ENCODE measurements around the gene SASH1. TPM values are rescaled to one million over a fixed set of nuclear protein-coding genes. Genes with fewer than 3 reads are reported as not detected.

SASH1 gene
- total and polyA plus RNA-seq, 9 of the 15 experiments (the other 6 are each of a cell fraction or from before 2014, with no cell fraction given) = 0.35 to 3.5 (median 1.6) TPM

GRCh38 chr6:148440877-148441453 lies 98.3 kb downstream of the SASH1 start (continued):
- TF ChIP-seq MTA2 (IDR thresholded peaks at IDR 0.05; ENCODE audit: low read depth) = no peak
- TF ChIP-seq ZNF668 (CRISPR knock-in tag; IDR thresholded peaks at IDR 0.05) = no peak
- TF ChIP-seq HMGN3 (IDR thresholded peaks at IDR 0.05; ENCODE audit: borderline replicate concordance, extremely low read depth, insufficient read length, low read depth, low read length) = no peak
- no peak for TF ChIP-seq SAFB2 (IDR thresholded peaks at IDR 0.05; ENCODE audit: borderline replicate concordance, low read depth, low read length, severe bottlenecking)

- Histone ChIP-seq H2AFZ (ENCODE audit: low read depth, low read length) (no peak overlapping the region), H3K27me3 (ENCODE audit: control insufficient read depth in 2 of 2, insufficient read depth in 2 of 2, low read length in 2 of 2) (peaks cover 17 to 24% of the 10 kb centered on the region in 2 experiments), H3K4me1 (replicated peaks in 1 of 2; ENCODE audit: control insufficient read depth in 2 of 2, insufficient read depth in 2 of 2, low read length in 2 of 2) (no peaks in the 10 kb centered on the region; a peak in 1 of 5 replicates), H3K79me2 (ENCODE audit: control insufficient read depth, insufficient read depth, low read length) (no peaks in the 10 kb centered on the region), H3K9ac (ENCODE audit: insufficient read depth in 1 of 2, low read depth in 2 of 2, low read length in 2 of 2) (no peak overlapping the region), H3K36me3 (ENCODE audit: control insufficient read depth, insufficient read depth, low read length) (no peaks in the 10 kb centered on the region), H4K20me1 (replicated peaks; ENCODE audit: control insufficient read depth, insufficient read depth, low read length) (0 out of 2 replicates have a peak, but pooled peaks cover 2% of the 10 kb centered on the region), H3K27ac (ENCODE audit: extremely low read depth, low read depth, low read length) (no peak overlapping the region), H3K9me1 (ENCODE audit: control insufficient read depth, insufficient read depth, low read length) (no peaks in the 10 kb centered on the region), H3K4me2 (ENCODE audit: insufficient read depth, low read length) (no peak overlapping the region), H3K4me3 (no peak overlapping the region), H3K9me3 (replicated peaks; ENCODE audit: control insufficient read depth, insufficient read depth, low read depth, low read length) (no peaks in the 10 kb centered on the region)
- BruUV-seq (replicated peaks) = no TSS peak
- 2% methylated on average over 4 of the region's 4 CpGs for WGBS (ENCODE audit: insufficient coverage, low coverage, missing lambda C conversion rate)
- no peak; the same call in 2 of the 3 replicates for ATAC-seq
- no peak for DNase-seq (ENCODE audit: extremely low read depth in 1 of 4, low spot score in 3 of 4)
- in situ Hi-C loops (cut with MboI) (no loop called here), intact Hi-C loops (cut with micrococcal nuclease) (no loop called here)
- FAIRE-seq = no peak
- CTCF ChIA-PET (ENCODE audit: low intra/inter-chr PET ratio) = interaction anchor here (0.6 kb wide), 1 partner anchor 191 kb away, joined by 5 read pairs; no protein-coding TSS in a partner anchor
- POLR2A ChIA-PET = interaction anchor here (0.6 to 1.1 kb wide), 2 partner anchors 16 to 55 kb away, joined by 3 to 4 read pairs; no protein-coding TSS in a partner anchor
- TF ChIP-seq HOMEZ (CRISPR knock-in tag; IDR thresholded peaks at IDR 0.05) (no peak), NEUROD1 (IDR thresholded peaks at IDR 0.05; ENCODE audit: borderline replicate concordance, low read depth, low read length, partially characterized antibody) (no peak), KAT7 (CRISPR knock-in tag; IDR thresholded peaks at IDR 0.05; ENCODE audit: borderline replicate concordance) (no peak), BACH1 (tag; IDR thresholded peaks at IDR 0.05) (no peak), POU5F1 (IDR thresholded peaks at IDR 0.05; ENCODE audit: borderline replicate concordance, low read depth, low read length, partially characterized antibody) (no peak), PML (IDR thresholded peaks at IDR 0.05; ENCODE audit: low read length) (no peak), TGIF2 (CRISPR knock-in tag; IDR thresholded peaks at IDR 0.05) (no peak), FOSL1 (tag; conservative IDR thresholded peaks at IDR 0.05) (peak; percentile 48; the same call in 1 of the 2 replicates), HMBOX1 (IDR thresholded peaks at IDR 0.05) (peak; percentile 68), POLR2AphosphoS5 (IDR thresholded peaks at IDR 0.05; ENCODE audit: control insufficient read depth, insufficient read depth, low read depth, low read length) (no peak), BRF2 (IDR thresholded peaks at IDR 0.05; ENCODE audit: borderline replicate concordance, insufficient read depth, insufficient read length) (no peak), EGR1 (conservative IDR thresholded peaks at IDR 0.05) (no peak)
These were observed 98.8 kb downstream of the SASH1 start for GRCh38 chr6:148441454-148441911.
